Type B pancreatic cell (in vitro differentiated cells): Measurements from ENCODE around the gene FYN. TPM values are rescaled to one million over a fixed set of nuclear protein-coding genes. Genes with fewer than 3 reads are reported as not detected.

Source experiments
- DNase-seq: peaks from one replicate; pipeline ENCODE4 v3.0.0; 2021; ENCODE audit warnings: mixed read lengths; ENCODE audit not compliant: unreplicated experiment; ENCODE audit errors: extremely low spot score
- H3K27ac Mint-ChIP-seq: 2 replicates; pipeline ENCODE4 v1.8.0; 2021; ENCODE audit warnings: mild to moderate bottlenecking, mixed read lengths
- H3K27me3 Mint-ChIP-seq: 2 replicates; pipeline ENCODE4 v1.8.0; 2021; ENCODE audit warnings: mixed read lengths
- H3K36me3 Mint-ChIP-seq: 2 replicates; pipeline ENCODE4 v1.8.0; 2021; ENCODE audit warnings: mixed read lengths
- H3K4me1 Mint-ChIP-seq: one replicate; pipeline ENCODE4 v1.8.0; 2021; ENCODE audit warnings: mixed read lengths; ENCODE audit not compliant: unreplicated experiment
- H3K4me3 Mint-ChIP-seq: 2 replicates; pipeline ENCODE4 v1.8.0; 2021; ENCODE audit warnings: mild to moderate bottlenecking, mixed read lengths
- H3K9me3 Mint-ChIP-seq: 2 replicates; pipeline ENCODE4 v1.8.0; 2021; ENCODE audit warnings: mixed read lengths
- CTCF ChIP-seq: fragments of 200-600 bp; sonication (generic); conservative IDR thresholded peaks from 2 replicates; pipeline ENCODE4 v1.5.0; 2021; ENCODE audit warnings: antibody characterized with exemption, mild to moderate bottlenecking
- total RNA-seq: library from RNA; stranded (reverse); gene quantifications from 2 replicates; pipeline ENCODE4 v1.2.1, GENCODE V29; 2021; ENCODE audit warnings: low replicate concordance

Gene FYN
- total RNA-seq, 1 donor from 2014 or later, result 131 TPM

- peaks cover 11% of the 10 kb centered on the region for H3K9me3 Mint-ChIP-seq
- H3K4me3 Mint-ChIP-seq, result peak overlapping the region; percentile 18
- DNase-seq, result no peak
- no peak for TF ChIP-seq CTCF
- peaks cover 39% of the 10 kb centered on the region for H3K4me1 Mint-ChIP-seq
- peaks cover 45% of the 10 kb centered on the region for H3K36me3 Mint-ChIP-seq
- no peak overlapping the region for H3K27ac Mint-ChIP-seq
- no peaks in the 10 kb centered on the region for H3K27me3 Mint-ChIP-seq
These were observed 142.4 kb downstream of the FYN start for GRCh38 chr6:111730864-111731263.

GRCh38 chr6:111727802-111728201, 145.4 kb downstream of the FYN start:
- H3K27ac Mint-ChIP-seq, result no peak overlapping the region
- no peak for DNase-seq
- H3K36me3 Mint-ChIP-seq, result peaks cover 37% of the 10 kb centered on the region
- H3K4me3 Mint-ChIP-seq, result no peak overlapping the region
- H3K27me3 Mint-ChIP-seq, result no peaks in the 10 kb centered on the region
- TF ChIP-seq CTCF, result peak; percentile 70
- H3K4me1 Mint-ChIP-seq, result peaks cover 34% of the 10 kb centered on the region
- H3K9me3 Mint-ChIP-seq, result peaks cover 11% of the 10 kb centered on the region

GRCh38 chr6:111727041-111727440, 146.2 kb downstream of the FYN start:
- H3K36me3 Mint-ChIP-seq, result peaks cover 37% of the 10 kb centered on the region
- no peaks in the 10 kb centered on the region for H3K27me3 Mint-ChIP-seq
- TF ChIP-seq CTCF, result no peak
- H3K4me3 Mint-ChIP-seq, result no peak overlapping the region
- H3K4me1 Mint-ChIP-seq, result peaks cover 41% of the 10 kb centered on the region
- H3K27ac Mint-ChIP-seq, result no peak overlapping the region
- DNase-seq, result no peak
- H3K9me3 Mint-ChIP-seq, result peaks cover 11% of the 10 kb centered on the region

GRCh38 chr6:111725446-111726112, 147.7 kb downstream of the FYN start:
- DNase-seq, result no peak
- Mint-ChIP-seq H3K27ac (no peak overlapping the region), H3K27me3 (no peaks in the 10 kb centered on the region), H3K4me1 (peaks cover 29% of the 10 kb centered on the region), H3K36me3 (peaks cover 32% of the 10 kb centered on the region), H3K4me3 (no peak overlapping the region), H3K9me3 (peaks cover 11% of the 10 kb centered on the region)
- no peak for TF ChIP-seq CTCF

- Mint-ChIP-seq H3K4me3 (no peak overlapping the region), H3K4me1 (peaks cover 22% of the 10 kb centered on the region), H3K27ac (peak overlapping the region; percentile 66), H3K27me3 (no peaks in the 10 kb centered on the region), H3K9me3 (peaks cover 6% of the 10 kb centered on the region), H3K36me3 (peaks cover 28% of the 10 kb centered on the region)
- no peak for DNase-seq
- no peak for TF ChIP-seq CTCF
These were observed 148.7 kb downstream of the FYN start for GRCh38 chr6:111724505-111724904.
